OCI-LY1 (cell line): Measurements from ENCODE around the gene ENOX2.

Experiments used
- H2AFZ ChIP-seq: fragments of 200-600 bp; sonication (generic), shearing (Covaris generic); 2 replicates; pipeline ENCODE4 v1.6.0; 2014; ENCODE audit warnings: antibody characterized with exemption, mild to moderate bottlenecking, low read length
- H3F3A ChIP-seq: fragments of 200-600 bp; sonication (generic), shearing (Covaris generic); 2 replicates; pipeline ENCODE4 v1.6.0; 2014; ENCODE audit warnings: mild to moderate bottlenecking, antibody characterized with exemption, low read length, moderate library complexity; ENCODE audit not compliant: insufficient read depth
- H3K27ac ChIP-seq: fragments of 200-600 bp; sonication (generic); 2 replicates; pipeline ENCODE4 v1.5.1; 2014; ENCODE audit warnings: low read length, mixed run types, mild to moderate bottlenecking, low read depth; ENCODE audit not compliant: poor library complexity, severe bottlenecking
- H3K27me3 ChIP-seq: fragments of 200-600 bp; sonication (generic); 2 replicates; pipeline ENCODE4 v1.6.0; 2014; ENCODE audit warnings: antibody characterized with exemption, mild to moderate bottlenecking, low read length, moderate library complexity; ENCODE audit not compliant: insufficient read depth
- H3K36me3 ChIP-seq: fragments of 200-600 bp; sonication (generic); 2 replicates; pipeline ENCODE4 v1.6.1; 2014; ENCODE audit warnings: mild to moderate bottlenecking, antibody characterized with exemption, low read length, moderate library complexity, mixed read lengths; ENCODE audit not compliant: insufficient read depth
- H3K4me1 ChIP-seq: fragments of 200-600 bp; sonication (generic); 2 replicates; pipeline ENCODE4 v1.5.1; 2014; ENCODE audit warnings: mild to moderate bottlenecking, low read length, moderate library complexity; ENCODE audit not compliant: insufficient read depth, severe bottlenecking
- H3K4me2 ChIP-seq: fragments of 200-600 bp; sonication (generic), shearing (Covaris generic); 2 replicates; pipeline ENCODE4 v1.6.1; 2014; ENCODE audit warnings: low read length
- H3K4me3 ChIP-seq: fragments of 200-600 bp; sonication (generic); 2 replicates; pipeline ENCODE4 v1.5.1; 2014; ENCODE audit warnings: low read length, low read depth, mild to moderate bottlenecking, mixed read lengths; ENCODE audit not compliant: poor library complexity, severe bottlenecking
- H3K79me2 ChIP-seq: fragments of 200-600 bp; shearing (Covaris generic); 2 replicates; pipeline ENCODE4 v1.6.1; 2016; ENCODE audit warnings: mixed run types, low read length, mixed read lengths; ENCODE audit not compliant: insufficient read depth
- H3K9ac ChIP-seq: fragments of 200-600 bp; sonication (generic), shearing (Covaris generic); 2 replicates; pipeline ENCODE4 v1.6.1; 2014; ENCODE audit warnings: mild to moderate bottlenecking, low read length, mixed read lengths
- H3K9me2 ChIP-seq: fragments of 200-600 bp; sonication (generic), shearing (Covaris generic); 2 replicates; pipeline ENCODE4 v1.6.1; 2014; ENCODE audit warnings: low read depth, mild to moderate bottlenecking, low read length, mixed read lengths
- H3K9me3 ChIP-seq: fragments of 200-600 bp; shearing (Covaris generic); 2 replicates; pipeline ENCODE4 v1.6.1; 2014; ENCODE audit warnings: low read length, mixed read lengths
- H4K20me1 ChIP-seq: fragments of 200-600 bp; sonication (generic), shearing (Covaris generic); 2 replicates; pipeline ENCODE4 v1.6.0; 2016; ENCODE audit warnings: mild to moderate bottlenecking, low read length; ENCODE audit not compliant: insufficient read depth
- CTCF ChIP-seq: fragments of 200-600 bp; sonication (generic), shearing (Covaris generic); IDR thresholded peaks from 2 replicates; pipeline ENCODE4 v1.5.1; 2017; ENCODE audit warnings: mild to moderate bottlenecking, antibody characterized with exemption, low read length, moderate library complexity, mixed read lengths
- EZH2 ChIP-seq: fragments of 200-600 bp; sonication (generic), shearing (Covaris generic); IDR thresholded peaks from 2 replicates; pipeline ENCODE4 v1.8.0; 2017; ENCODE audit warnings: borderline replicate concordance, mixed run types, mild to moderate bottlenecking, antibody characterized with exemption, low read length, moderate library complexity, mixed read lengths

Gene ENOX2

GRCh38 chrX:130829526-130830515 lies 73.2 kb downstream of the ENOX2 start:
- H3K27ac ChIP-seq, result no peak overlapping the region
- H2AFZ ChIP-seq, result no peak overlapping the region
- no peak for TF ChIP-seq EZH2
- no peak for TF ChIP-seq CTCF
- peaks cover 24% of the 10 kb centered on the region for H3K4me1 ChIP-seq
- no peak overlapping the region for H3K4me3 ChIP-seq
- H3K79me2 ChIP-seq, result no peaks in the 10 kb centered on the region
- no peaks in the 10 kb centered on the region for H3K9me3 ChIP-seq
- no peak overlapping the region for H3K4me2 ChIP-seq
- no peaks in the 10 kb centered on the region for H3K27me3 ChIP-seq
- H3K36me3 ChIP-seq, result no peaks in the 10 kb centered on the region
- H3K9ac ChIP-seq, result no peak overlapping the region
- H4K20me1 ChIP-seq, result no peaks in the 10 kb centered on the region
- H3F3A ChIP-seq, result no peaks in the 10 kb centered on the region
- no peaks in the 10 kb centered on the region for H3K9me2 ChIP-seq

GRCh38 chrX:130828641-130829040 lies 74.4 kb downstream of the ENOX2 start:
- Histone ChIP-seq H3K9me3 (no peaks in the 10 kb centered on the region), H3K79me2 (no peaks in the 10 kb centered on the region), H3K9me2 (no peaks in the 10 kb centered on the region), H3K27me3 (no peaks in the 10 kb centered on the region), H3F3A (no peaks in the 10 kb centered on the region), H3K27ac (no peak overlapping the region), H4K20me1 (no peaks in the 10 kb centered on the region), H2AFZ (no peak overlapping the region), H3K4me1 (peaks cover 12% of the 10 kb centered on the region), H3K4me3 (no peak overlapping the region), H3K4me2 (no peak overlapping the region), H3K36me3 (no peaks in the 10 kb centered on the region), H3K9ac (no peak overlapping the region)
- TF ChIP-seq EZH2 (no peak), CTCF (no peak)

- H3F3A ChIP-seq, result no peaks in the 10 kb centered on the region
- H3K4me3 ChIP-seq, result no peak overlapping the region
- H3K9ac ChIP-seq, result no peak overlapping the region
- no peak overlapping the region for H3K4me2 ChIP-seq
- no peaks in the 10 kb centered on the region for H3K36me3 ChIP-seq
- no peak overlapping the region for H3K27ac ChIP-seq
- no peak overlapping the region for H2AFZ ChIP-seq
- no peaks in the 10 kb centered on the region for H3K79me2 ChIP-seq
- H3K27me3 ChIP-seq, result no peaks in the 10 kb centered on the region
- H3K9me2 ChIP-seq, result no peaks in the 10 kb centered on the region
- H3K4me1 ChIP-seq, result peaks cover 6% of the 10 kb centered on the region
- TF ChIP-seq EZH2, result no peak
- no peak for TF ChIP-seq CTCF
- H4K20me1 ChIP-seq, result no peaks in the 10 kb centered on the region
- H3K9me3 ChIP-seq, result no peaks in the 10 kb centered on the region
Measured at GRCh38 chrX:130827648-130828047, 75.4 kb downstream of the ENOX2 start.
